GM21423 (cell line): Measurements from ENCODE around the gene TMEM82.
"Not testable (repeated sequence)": the region's sequence is repeated elsewhere in the genome, so short reads cannot be mapped to it uniquely, and the experiment has no call there.

Experiments used
- ATAC-seq: cut with Tn5 transposase; IDR thresholded peaks from one replicate; pipeline ENCODE4 v1.9.1; 2021; ENCODE audit warnings: mild to moderate bottlenecking, moderate library complexity; ENCODE audit not compliant: unreplicated experiment

The TMEM82 gene

DNA sequence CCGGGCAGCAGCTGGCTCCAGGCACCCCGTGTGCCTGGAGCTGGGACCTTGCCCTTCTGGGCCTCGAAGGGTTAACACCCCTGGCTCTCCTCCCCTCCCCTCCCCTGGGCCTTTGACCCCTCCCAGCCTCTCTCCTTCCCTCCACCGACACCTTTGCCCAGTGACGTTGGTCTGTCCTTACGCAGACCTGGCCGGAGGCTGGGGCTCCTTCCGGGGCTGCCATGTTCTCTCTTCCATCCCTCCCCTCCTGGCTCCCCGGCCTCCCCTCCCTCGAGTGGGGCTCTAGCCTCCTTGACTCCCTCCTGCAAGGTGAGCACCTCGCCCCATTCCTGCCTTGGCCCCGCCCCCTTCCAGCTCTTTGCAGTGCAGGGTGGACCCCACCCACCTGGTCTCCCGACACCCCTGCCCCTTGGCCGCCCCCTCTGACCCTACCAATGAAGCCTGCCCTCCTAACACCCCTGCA is at the start of gene TMEM82:
Gene TMEM82 (plus strand): TSS at position 161 of the 463 bp plus-strand sequence. CDS start 61 bp downstream, at position 222.
- no peak for ATAC-seq

DNA sequence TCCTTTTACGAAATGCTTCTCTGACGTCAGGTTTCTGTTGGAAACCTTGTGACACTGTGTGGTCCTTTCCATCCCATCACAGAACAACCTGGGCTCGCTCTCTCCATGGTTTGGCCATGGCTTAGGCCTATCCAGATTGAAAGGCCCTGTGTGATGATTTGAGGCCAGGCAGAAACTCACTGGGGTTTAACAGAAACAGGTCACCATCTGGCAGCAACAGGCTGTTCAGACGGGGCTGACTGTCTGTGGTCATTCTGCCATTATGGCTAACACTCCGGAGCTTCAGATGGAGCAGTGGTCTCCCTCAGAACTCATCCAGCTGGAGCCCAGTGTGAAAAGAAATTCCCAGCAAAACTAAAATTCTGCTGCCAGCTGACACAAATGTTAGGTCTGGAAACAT is 48.9 kb upstream of the TMEM82 start:
- no peak for ATAC-seq

DNA sequence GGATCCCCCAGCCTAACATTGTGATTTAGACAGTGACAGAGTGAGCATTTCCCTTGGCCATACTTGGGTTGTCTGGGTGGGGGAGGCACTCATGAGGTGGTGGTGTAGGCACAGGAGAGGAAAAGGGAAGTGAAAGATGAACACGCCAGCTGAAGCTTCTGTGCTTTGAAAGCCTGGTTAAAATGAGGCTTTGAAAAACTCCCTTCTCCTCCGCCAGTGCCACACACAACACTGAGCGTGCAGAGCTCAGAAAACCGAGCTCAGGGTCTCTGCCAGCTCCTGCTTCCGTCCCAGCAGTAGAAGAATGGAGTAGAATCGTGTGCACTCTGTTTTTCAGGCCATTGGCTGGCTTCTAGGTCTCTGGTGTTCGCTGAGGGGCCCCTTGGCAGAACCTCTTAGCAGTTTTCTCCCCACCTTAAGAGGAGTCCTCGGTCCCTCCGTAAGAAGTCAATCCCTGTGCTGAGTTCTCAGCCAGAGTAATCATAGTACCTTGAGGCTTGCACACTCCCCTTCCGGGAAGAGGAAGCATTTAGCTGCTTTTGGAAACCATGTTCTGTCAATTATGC is 45.3 kb upstream of the TMEM82 start:
- ATAC-seq: peak; percentile 96

- ATAC-seq: no peak
Observed at GRCh38 chr1:15698201-15698600, 44.1 kb upstream of the TMEM82 start.

DNA sequence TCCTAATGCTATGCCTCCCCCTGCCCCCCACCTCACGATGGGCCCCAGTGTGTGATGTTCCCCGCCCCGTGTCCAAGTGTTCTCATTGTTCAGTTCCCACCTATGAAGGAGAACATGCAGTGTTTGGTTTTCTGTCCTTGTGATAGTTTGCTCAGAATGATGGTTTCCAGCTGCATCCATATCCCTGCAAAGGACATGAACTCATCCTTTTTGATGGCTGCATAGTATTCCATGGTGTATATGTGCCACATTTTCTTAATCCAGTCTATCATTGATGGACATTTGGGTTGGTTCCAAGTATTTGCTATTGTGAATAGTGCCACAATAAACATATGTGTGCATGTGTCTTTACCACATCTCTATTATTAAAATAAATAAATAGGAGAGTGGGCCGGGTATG is 43.0 kb upstream of the TMEM82 start:
- ATAC-seq: not testable (repeated sequence)

DNA sequence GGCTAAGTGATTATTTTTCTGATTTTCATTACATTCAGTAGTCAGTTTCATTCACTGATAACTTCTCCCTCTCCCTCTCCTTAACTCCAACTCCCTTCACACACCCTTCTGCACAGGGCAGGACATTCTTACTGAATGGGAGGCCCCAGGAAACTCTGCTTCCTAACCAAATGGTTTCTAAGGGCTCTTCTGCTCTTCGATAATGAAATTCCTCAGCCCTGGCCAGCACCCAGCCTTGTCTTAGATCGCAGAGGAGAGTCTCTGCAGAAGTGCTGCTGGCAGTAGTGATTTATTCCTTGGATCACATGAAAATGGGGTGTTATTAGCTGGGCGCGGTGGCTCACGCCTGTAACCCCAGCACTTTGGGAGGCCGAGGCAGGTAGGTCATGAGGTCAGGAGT is 41.8 kb upstream of the TMEM82 start:
- no peak for ATAC-seq

GRCh38 chr1:15701784-15702183 is 40.5 kb upstream of the TMEM82 start:
- ATAC-seq: no peak

- no peak for ATAC-seq
Observed at GRCh38 chr1:15702722-15703550, 39.4 kb upstream of the TMEM82 start.

- no peak for ATAC-seq
Observed at GRCh38 chr1:15703562-15703961, 38.7 kb upstream of the TMEM82 start.

- no peak for ATAC-seq
Observed at GRCh38 chr1:15704526-15705183, 37.6 kb upstream of the TMEM82 start.

GRCh38 chr1:15705184-15705566 is 37.1 kb upstream of the TMEM82 start:
- no peak for ATAC-seq

DNA sequence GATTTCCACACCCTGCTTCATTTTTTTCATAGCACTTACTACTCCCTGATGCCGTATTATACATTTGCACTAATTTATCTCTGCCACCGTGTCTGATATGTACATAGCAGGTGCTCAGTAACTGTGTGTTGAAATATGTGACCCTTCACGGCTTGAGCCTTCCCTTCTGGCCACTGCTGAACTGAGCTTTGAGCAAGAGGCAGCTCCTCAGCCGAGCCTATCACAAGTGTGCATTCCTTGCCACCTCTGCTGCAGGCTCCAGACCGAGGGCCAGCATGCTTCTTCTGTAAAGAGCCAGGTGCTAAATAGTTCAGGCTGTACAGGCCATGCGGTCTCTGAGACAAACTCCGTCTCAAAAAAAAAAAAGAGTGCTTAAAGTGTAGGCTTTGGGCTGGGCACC is 35.5 kb upstream of the TMEM82 start:
- no peak for ATAC-seq

DNA sequence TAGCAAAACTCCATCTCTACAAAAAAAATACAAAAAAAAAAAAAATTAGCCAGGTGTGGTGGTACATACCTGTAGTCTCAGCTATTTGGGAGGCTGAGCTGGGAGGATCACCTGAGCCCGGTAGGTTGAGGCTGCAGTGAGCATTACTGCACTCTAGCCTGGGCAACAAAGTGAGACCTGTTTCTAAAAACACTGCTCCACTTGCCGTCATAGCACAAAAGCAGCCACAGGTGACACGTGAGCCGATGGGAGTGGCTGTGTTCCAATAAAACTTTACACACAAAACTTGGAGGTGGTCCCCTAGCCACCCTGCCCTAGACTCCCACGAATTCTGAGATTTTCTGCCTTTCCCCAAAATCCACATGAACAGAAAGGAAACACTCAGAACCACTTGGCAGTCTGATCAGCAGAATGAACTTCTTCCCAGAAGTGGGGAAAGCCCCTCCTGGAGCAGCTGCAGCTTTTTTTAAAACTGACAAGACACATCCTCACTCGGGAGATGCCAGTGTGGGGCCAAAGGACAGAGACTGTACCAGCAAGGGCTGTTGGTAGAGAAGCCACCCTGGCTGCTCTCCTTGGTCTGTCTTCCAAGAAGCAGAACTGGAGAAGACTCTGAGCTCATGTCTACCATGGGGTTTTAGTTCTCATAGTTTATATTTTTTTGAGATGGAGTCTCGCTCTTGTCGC is 34.9 kb upstream of the TMEM82 start:
- no peak for ATAC-seq

DNA sequence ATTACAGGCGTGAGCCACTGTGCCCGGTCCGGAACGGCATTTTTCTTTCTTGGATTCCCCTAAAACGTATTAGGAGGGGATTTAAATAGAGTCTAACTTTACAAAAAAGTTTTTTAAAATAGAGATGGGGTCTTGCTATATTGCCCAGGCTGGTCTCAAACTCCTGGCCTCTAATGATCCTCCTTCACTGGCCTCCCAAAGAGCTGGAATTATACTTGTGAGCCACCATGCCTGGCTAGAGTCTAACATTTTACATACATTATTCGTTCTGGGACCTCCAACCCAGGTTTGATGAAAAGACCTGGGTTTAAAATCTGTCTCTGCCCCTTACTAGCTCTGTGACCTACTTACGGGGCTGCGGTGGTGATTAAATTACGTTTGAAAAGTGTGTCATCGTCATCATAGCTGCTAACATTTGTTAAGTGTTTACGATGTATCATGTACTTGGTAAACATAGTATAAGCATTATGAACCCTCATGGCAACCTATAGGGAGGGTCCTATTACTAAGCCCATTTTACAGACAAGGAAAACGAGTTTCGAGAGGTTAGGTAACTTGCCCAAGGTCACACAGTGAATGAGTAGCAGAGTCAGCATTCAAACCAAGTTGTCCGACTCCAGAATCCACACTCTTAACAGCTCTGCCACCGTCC is 33.7 kb upstream of the TMEM82 start:
- ATAC-seq: no peak

DNA sequence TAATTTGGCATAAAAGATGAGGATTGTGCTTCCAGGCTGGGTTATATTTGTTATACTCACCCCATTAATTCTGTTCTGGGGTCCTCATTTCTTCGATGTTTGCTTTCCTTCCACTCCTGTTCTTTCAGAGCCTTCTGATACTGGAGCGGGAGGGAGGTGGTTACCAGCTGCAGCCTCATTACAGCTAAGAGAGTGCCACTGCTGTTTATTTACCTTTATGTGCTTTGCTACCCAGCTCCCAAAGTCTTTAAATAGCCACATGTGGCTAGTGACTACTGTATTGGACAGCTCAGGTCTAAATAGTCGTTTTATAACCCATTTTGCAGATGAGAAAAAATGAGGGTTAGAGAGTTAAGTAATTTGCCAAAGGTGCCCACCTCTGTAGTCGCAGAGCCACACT is 33.1 kb upstream of the TMEM82 start:
- ATAC-seq: no peak

GRCh38 chr1:15712168-15712567 is 30.1 kb upstream of the TMEM82 start:
- ATAC-seq: no peak

- ATAC-seq: no peak
Observed at GRCh38 chr1:15714406-15715136, 27.7 kb upstream of the TMEM82 start.

DNA sequence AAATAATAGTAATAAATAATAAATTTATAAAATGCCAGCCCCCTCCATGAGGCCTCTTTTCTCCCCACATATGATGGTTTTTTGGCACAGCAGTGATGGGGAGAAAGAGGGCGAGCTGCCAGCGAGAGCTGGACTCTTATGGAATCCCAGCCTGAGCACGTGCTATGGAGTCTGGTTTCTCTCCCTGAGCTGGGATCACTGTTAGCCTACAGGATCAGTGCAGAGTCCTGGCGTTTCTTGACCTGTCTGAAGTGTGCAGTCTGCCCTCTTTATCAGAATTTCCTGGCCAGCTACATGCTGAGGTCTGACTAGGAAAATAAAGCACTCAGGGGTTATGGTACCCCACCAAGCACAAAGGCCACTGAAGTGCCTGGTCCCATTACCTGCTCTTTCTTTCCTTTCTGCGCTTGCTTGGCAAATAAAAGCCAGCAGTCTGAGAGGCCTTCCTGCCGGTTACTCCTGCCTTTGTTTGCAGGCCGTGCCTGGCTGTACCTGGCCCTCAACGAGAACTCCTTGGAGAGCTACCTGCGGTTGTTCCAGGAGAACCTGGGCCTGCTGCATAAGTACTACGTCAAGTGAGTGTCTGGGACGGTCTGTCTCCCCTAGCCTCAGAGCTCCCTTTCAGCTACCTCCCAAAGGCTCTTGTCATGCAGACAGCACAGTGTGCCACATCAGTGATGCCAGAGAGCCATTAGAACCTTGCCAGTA is 24.7 kb upstream of the TMEM82 start:
- no peak for ATAC-seq

- no peak for ATAC-seq
Observed at GRCh38 chr1:15718199-15718601, 24.1 kb upstream of the TMEM82 start.
